Bronchial epithelial cell (primary cell): Measurements from ENCODE around the gene HOXA2. TPM values are rescaled to one million over a fixed set of nuclear protein-coding genes. Genes with fewer than 3 reads are reported as not detected.

Source experiments
- DNase-seq: peaks from one replicate; pipeline ENCODE4 v3.0.0-alpha.2; 2010; ENCODE audit warnings: low read depth
- FAIRE-seq: peaks from 2 replicates; lab custom pipeline; 2011; peaks lifted over from hg19 to GRCh38; lab: Jason Lieb, UNC
- H3K27me3 ChIP-seq: 2 replicates; pipeline ENCODE4 v1.5.1; 2011; ENCODE audit warnings: low read length; ENCODE audit not compliant: control insufficient read depth, insufficient read depth
- H3K36me3 ChIP-seq: 2 replicates; pipeline ENCODE4 v1.5.1; 2011; ENCODE audit warnings: low read length; ENCODE audit not compliant: control insufficient read depth, insufficient read depth
- H3K4me3 ChIP-seq: 2 replicates; pipeline ENCODE4 v1.5.1; 2011; ENCODE audit warnings: mild to moderate bottlenecking, low read depth, low read length, control low read depth
- CTCF ChIP-seq: IDR thresholded peaks from 2 replicates; pipeline ENCODE4 v1.5.1; 2011; ENCODE audit warnings: mild to moderate bottlenecking, moderate library complexity, low read length, control low read depth, inconsistent platforms; ENCODE audit not compliant: insufficient read depth, severe bottlenecking
- total RNA-seq: library from RNA; depleted of rRNA; stranded (reverse); fragments of >200 nt; gene quantifications from 2 replicates; pipeline ENCODE4 v1.2.1, GENCODE V29; 2014

The HOXA2 gene
- total RNA-seq, 1 donor from 2014 or later = not detected

- TF ChIP-seq CTCF = no peak
- peaks cover 68% of the 10 kb centered on the region for H3K27me3 ChIP-seq
- no peaks in the 10 kb centered on the region for H3K36me3 ChIP-seq
- DNase-seq (no peak), FAIRE-seq (no peak)
- H3K4me3 ChIP-seq = no peak overlapping the region
Observed at GRCh38 chr7:27111042-27111750, 8.7 kb upstream of the HOXA2 start.

- no peaks in the 10 kb centered on the region for H3K36me3 ChIP-seq
- no peak for TF ChIP-seq CTCF
- no peak for FAIRE-seq
- DNase-seq = no peak
- H3K4me3 ChIP-seq = no peak overlapping the region
- H3K27me3 ChIP-seq = peaks cover 73% of the 10 kb centered on the region
Observed at GRCh38 chr7:27110186-27111031, 7.9 kb upstream of the HOXA2 start.

- FAIRE-seq (no peak), DNase-seq (no peak)
- TF ChIP-seq CTCF = no peak
- Histone ChIP-seq H3K36me3 (no peaks in the 10 kb centered on the region), H3K4me3 (no peak overlapping the region), H3K27me3 (peaks cover 72% of the 10 kb centered on the region)
Observed at GRCh38 chr7:27109466-27110185, 7.1 kb upstream of the HOXA2 start.

- H3K4me3 ChIP-seq = no peak overlapping the region
- no peak for TF ChIP-seq CTCF
- H3K27me3 ChIP-seq = peaks cover 74% of the 10 kb centered on the region
- FAIRE-seq = no peak
- H3K36me3 ChIP-seq = no peaks in the 10 kb centered on the region
- no peak for DNase-seq
Observed at GRCh38 chr7:27108390-27109127, 6.1 kb upstream of the HOXA2 start.
